SK-N-SH treated with all-trans-retinoic acid at 6 μM for 48 hours (cell line): ENCODE measurements around the gene PLET1.

ENCODE experiments used
- BACH2 ChIP-seq: fragments of 250-450 bp; sonication (Bioruptor Pico); IDR thresholded peaks from 2 replicates; pipeline ENCODE4 v1.9.0; 2021; ENCODE audit warnings: mild to moderate bottlenecking, borderline replicate concordance
- CSDC2 ChIP-seq: fragments of 250-450 bp; sonication (Bioruptor Pico); IDR thresholded peaks from 2 replicates; pipeline ENCODE4 v1.5.0; 2020; ENCODE audit warnings: mild to moderate bottlenecking, moderate library complexity
- ESRRG ChIP-seq: fragments of 250-450 bp; sonication (Bioruptor Pico); IDR thresholded peaks from 2 replicates; pipeline ENCODE4 v1.6.1; 2021; ENCODE audit warnings: mild to moderate bottlenecking
- ISL1 ChIP-seq: fragments of 250-450 bp; sonication (Bioruptor Pico); IDR thresholded peaks from 2 replicates; pipeline ENCODE4 v2.1.2; 2022; ENCODE audit warnings: mild to moderate bottlenecking, moderate library complexity
- TCF4 ChIP-seq: fragments of 250-450 bp; sonication (Bioruptor Pico); IDR thresholded peaks from 2 replicates; pipeline ENCODE4 v1.8.0; 2021; ENCODE audit warnings: mild to moderate bottlenecking, moderate library complexity, borderline replicate concordance
- TOX ChIP-seq: fragments of 250-450 bp; sonication (Bioruptor Pico); IDR thresholded peaks from 2 replicates; pipeline ENCODE4 v1.8.0; 2021; ENCODE audit warnings: mild to moderate bottlenecking, moderate library complexity, borderline replicate concordance
- ZC3H10 ChIP-seq: fragments of 250-450 bp; sonication (Bioruptor Pico); IDR thresholded peaks from 2 replicates; pipeline ENCODE4 v1.5.1; 2021; ENCODE audit warnings: mild to moderate bottlenecking, moderate library complexity
- ZFP30 ChIP-seq: fragments of 450-650 bp; formaldehyde crosslinking; IDR thresholded peaks from 2 replicates; pipeline ENCODE4 v1.5.0; 2022; ENCODE audit warnings: mild to moderate bottlenecking, moderate library complexity
- ZNF565 ChIP-seq: fragments of 450-650 bp; formaldehyde crosslinking; conservative IDR thresholded peaks from 2 replicates; pipeline ENCODE4 v1.5.0; 2020; ENCODE audit warnings: low read depth, mild to moderate bottlenecking, moderate library complexity
- ZNF70 ChIP-seq: fragments of 450-650 bp; formaldehyde crosslinking; IDR thresholded peaks from 2 replicates; pipeline ENCODE4 v1.5.0; 2020; ENCODE audit warnings: mild to moderate bottlenecking, moderate library complexity
- ZNF8 ChIP-seq: fragments of 450-650 bp; formaldehyde crosslinking; IDR thresholded peaks from 2 replicates; pipeline ENCODE4 v1.5.0; 2020; ENCODE audit warnings: mild to moderate bottlenecking, moderate library complexity
- TF ChIP-seq, protein P1 (sequence below): fragments of 250-450 bp; sonication (Bioruptor Pico); IDR thresholded peaks from 2 replicates; pipeline ENCODE4 v1.5.1; 2020; ENCODE audit warnings: low read depth, mild to moderate bottlenecking, moderate library complexity
- TF ChIP-seq, protein P2 (sequence below): fragments of 250-450 bp; sonication (Bioruptor Pico); IDR thresholded peaks from 2 replicates; pipeline ENCODE4 v1.5.0; 2020; ENCODE audit warnings: mild to moderate bottlenecking, moderate library complexity
- TF ChIP-seq, protein P3 (sequence below): fragments of 250-450 bp; sonication (Bioruptor Pico); IDR thresholded peaks from 2 replicates; pipeline ENCODE4 v1.8.0; 2020; ENCODE audit warnings: mild to moderate bottlenecking, moderate library complexity, borderline replicate concordance

DNA sequence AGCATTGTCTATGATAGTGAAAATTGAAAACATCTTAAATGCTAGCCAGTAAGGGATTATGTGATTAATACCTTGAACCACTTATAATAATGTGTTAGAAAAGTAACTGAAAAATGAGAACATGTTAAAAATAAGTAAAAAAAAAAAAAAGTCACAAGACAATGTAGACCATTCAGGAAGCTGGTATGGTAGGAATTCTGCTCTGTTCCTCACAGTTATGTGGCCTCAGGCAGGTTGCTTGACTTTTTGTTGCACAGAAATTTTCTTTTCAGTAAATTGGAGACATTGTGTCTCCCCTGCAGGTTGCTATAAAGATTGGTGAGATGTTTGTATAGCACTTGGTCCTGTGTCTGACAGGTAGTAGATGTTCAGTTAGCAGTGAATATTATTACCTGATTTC, 17.3 kb upstream of the PLET1 start:
- TF ChIP-seq ISL1 (CRISPR knock-in tag) (no peak), ZNF70 (CRISPR knock-in tag) (no peak), CSDC2 (no peak), TCF4 (CRISPR knock-in tag) (no peak), ZFP30 (CRISPR knock-in tag) (no peak), ZNF8 (CRISPR knock-in tag) (no peak), ESRRG (CRISPR knock-in tag) (no peak), ZNF565 (CRISPR knock-in tag) (no peak), TOX (CRISPR knock-in tag) (no peak), BACH2 (no peak), ZC3H10 (no peak)
- TF ChIP-seq, protein P1, sequence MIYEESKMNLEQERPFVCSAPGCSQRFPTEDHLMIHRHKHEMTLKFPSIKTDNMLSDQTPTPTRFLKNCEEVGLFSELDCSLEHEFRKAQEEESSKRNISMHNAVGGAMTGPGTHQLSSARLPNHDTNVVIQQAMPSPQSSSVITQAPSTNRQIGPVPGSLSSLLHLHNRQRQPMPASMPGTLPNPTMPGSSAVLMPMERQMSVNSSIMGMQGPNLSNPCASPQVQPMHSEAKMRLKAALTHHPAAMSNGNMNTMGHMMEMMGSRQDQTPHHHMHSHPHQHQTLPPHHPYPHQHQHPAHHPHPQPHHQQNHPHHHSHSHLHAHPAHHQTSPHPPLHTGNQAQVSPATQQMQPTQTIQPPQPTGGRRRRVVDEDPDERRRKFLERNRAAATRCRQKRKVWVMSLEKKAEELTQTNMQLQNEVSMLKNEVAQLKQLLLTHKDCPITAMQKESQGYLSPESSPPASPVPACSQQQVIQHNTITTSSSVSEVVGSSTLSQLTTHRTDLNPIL = no peak
- TF ChIP-seq, protein P2, sequence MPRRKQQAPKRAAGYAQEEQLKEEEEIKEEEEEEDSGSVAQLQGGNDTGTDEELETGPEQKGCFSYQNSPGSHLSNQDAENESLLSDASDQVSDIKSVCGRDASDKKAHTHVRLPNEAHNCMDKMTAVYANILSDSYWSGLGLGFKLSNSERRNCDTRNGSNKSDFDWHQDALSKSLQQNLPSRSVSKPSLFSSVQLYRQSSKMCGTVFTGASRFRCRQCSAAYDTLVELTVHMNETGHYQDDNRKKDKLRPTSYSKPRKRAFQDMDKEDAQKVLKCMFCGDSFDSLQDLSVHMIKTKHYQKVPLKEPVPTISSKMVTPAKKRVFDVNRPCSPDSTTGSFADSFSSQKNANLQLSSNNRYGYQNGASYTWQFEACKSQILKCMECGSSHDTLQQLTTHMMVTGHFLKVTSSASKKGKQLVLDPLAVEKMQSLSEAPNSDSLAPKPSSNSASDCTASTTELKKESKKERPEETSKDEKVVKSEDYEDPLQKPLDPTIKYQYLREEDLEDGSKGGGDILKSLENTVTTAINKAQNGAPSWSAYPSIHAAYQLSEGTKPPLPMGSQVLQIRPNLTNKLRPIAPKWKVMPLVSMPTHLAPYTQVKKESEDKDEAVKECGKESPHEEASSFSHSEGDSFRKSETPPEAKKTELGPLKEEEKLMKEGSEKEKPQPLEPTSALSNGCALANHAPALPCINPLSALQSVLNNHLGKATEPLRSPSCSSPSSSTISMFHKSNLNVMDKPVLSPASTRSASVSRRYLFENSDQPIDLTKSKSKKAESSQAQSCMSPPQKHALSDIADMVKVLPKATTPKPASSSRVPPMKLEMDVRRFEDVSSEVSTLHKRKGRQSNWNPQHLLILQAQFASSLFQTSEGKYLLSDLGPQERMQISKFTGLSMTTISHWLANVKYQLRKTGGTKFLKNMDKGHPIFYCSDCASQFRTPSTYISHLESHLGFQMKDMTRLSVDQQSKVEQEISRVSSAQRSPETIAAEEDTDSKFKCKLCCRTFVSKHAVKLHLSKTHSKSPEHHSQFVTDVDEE (CRISPR knock-in tag) = no peak
- TF ChIP-seq, protein P3, sequence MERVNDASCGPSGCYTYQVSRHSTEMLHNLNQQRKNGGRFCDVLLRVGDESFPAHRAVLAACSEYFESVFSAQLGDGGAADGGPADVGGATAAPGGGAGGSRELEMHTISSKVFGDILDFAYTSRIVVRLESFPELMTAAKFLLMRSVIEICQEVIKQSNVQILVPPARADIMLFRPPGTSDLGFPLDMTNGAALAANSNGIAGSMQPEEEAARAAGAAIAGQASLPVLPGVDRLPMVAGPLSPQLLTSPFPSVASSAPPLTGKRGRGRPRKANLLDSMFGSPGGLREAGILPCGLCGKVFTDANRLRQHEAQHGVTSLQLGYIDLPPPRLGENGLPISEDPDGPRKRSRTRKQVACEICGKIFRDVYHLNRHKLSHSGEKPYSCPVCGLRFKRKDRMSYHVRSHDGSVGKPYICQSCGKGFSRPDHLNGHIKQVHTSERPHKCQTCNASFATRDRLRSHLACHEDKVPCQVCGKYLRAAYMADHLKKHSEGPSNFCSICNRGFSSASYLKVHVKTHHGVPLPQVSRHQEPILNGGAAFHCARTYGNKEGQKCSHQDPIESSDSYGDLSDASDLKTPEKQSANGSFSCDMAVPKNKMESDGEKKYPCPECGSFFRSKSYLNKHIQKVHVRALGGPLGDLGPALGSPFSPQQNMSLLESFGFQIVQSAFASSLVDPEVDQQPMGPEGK = no peak
